Ovary (tissue), 9 donors: ENCODE measurements around the gene ANKRD65. TPM values are rescaled to one million over a fixed set of nuclear protein-coding genes. Genes with fewer than 3 reads are reported as not detected.

ENCODE experiments used
- DNase-seq, 5 donors: peaks; one replicate each; pipeline ENCODE4 v3.0.0-alpha.2; 2019 to 2020
- H3K27ac ChIP-seq, 2 donors: fragments of 200-600 bp; one replicate each; pipeline versions ENCODE4 v1.5.1 to v1.8.0; 2019 to 2022
- H3K27me3 ChIP-seq: fragments of 200-600 bp; one replicate; pipeline ENCODE4 v1.8.0; 2022
- H3K36me3 ChIP-seq: fragments of 200-600 bp; sonication (generic); one replicate; pipeline ENCODE4 v1.5.1; 2019
- H3K4me1 ChIP-seq: one replicate; pipeline ENCODE4 v1.8.1; 2013; ENCODE audit warnings: mild to moderate bottlenecking, moderate library complexity; ENCODE audit not compliant: insufficient read depth
- H3K4me3 ChIP-seq: fragments of 200-600 bp; sonication (generic); one replicate; pipeline ENCODE4 v1.5.1; 2017
- H3K9me3 ChIP-seq, 2 donors: fragments of 200-600 bp in 1 of 2; sonication (generic) in 1 of 2; one replicate each; pipeline versions ENCODE4 v1.5.1 to v1.8.1; 2013 to 2019; ENCODE audit warnings: mild to moderate bottlenecking in 1 of 2, moderate library complexity in 1 of 2
- EP300 ChIP-seq: sonication (generic); formaldehyde crosslinking; IDR thresholded peaks from one replicate; pipeline ENCODE4 v1.6.1; 2017; ENCODE audit warnings: antibody characterized with exemption
- POLR2A ChIP-seq: fragments of 450-650 bp; IDR thresholded peaks from one replicate; pipeline ENCODE4 v1.6.1; 2017; ENCODE audit warnings: antibody characterized with exemption, mild to moderate bottlenecking, moderate library complexity
- WGBS, 3 donors: extraction: QIAGEN DNeasy Blood & Tissue Kit in 1 of 3; methylation state at CpG; one replicate each; pipeline versions ENCODE4 v1.1.5 to v1.1.7; 2013 to 2017; 5-methylcytosine and 5-hydroxymethylcytosine counted together
- intact Hi-C, 4 donors: fragments of 100-400 bp; cut with DNase I; formaldehyde crosslinking; loops; one replicate each; pipeline versions ENCODE4 v1.11.0 to v1.15.1; 2022 to 2023
- polyA plus RNA-seq, 2 donors: library from polyadenylated mRNA; stranded (reverse); fragments of 200-250 nt in 1 of 2; fragments of 350-450 nt in 1 of 2; fragmentation: Illumina TruSeq in 1 of 2; extraction: RNeasy Lipid Tissue Mini Kit (QIAGEN cat#74804) in 1 of 2; gene quantifications; one replicate each; pipeline ENCODE4 v1.2.3, GENCODE V29; 2013 to 2014
- total RNA-seq, 7 donors: library from RNA; depleted of rRNA in 2 of 7; stranded (reverse); fragments of >200 nt in 2 of 7; fragmentation: NEBNext Ultra II Directional in 3 of 7; extraction: Animal tissue kit (Norgen Biotek cat#: 25700) in 3 of 7; gene quantifications; one replicate each; pipeline versions ENCODE4 v1.1.0 to v1.2.4, GENCODE V29; 2016 to 2023
- TF ChIP-seq, protein P1 (sequence below), 3 donors: fragments of 450-650 bp in 2 of 3; fragments of 200-600 bp in 1 of 3; IDR thresholded peaks; one replicate each; pipeline versions ENCODE4 v1.5.1 to v1.8.0; 2016 to 2022; ENCODE audit warnings: antibody characterized with exemption in 3 of 3, mild to moderate bottlenecking in 1 of 3
- donor health status: DM: no; HTN: no; CAD: no; lungs with moderate emphysema.
- donor health status: DM: no; HTN: no; CAD: no.
- donor health status: Bipolar disorder and iron deficiency.
- donor health status: DM: yes; HTN: yes; CAD: no.
- donor health status: DM: no; HTN: no; CAD: no.
- donor health status: DM: yes; HTN: yes; CAD: no.

The ANKRD65 gene
- total and polyA plus RNA-seq, 9 donors = 4.5 to 48.8 (median 13.3) TPM

DNA sequence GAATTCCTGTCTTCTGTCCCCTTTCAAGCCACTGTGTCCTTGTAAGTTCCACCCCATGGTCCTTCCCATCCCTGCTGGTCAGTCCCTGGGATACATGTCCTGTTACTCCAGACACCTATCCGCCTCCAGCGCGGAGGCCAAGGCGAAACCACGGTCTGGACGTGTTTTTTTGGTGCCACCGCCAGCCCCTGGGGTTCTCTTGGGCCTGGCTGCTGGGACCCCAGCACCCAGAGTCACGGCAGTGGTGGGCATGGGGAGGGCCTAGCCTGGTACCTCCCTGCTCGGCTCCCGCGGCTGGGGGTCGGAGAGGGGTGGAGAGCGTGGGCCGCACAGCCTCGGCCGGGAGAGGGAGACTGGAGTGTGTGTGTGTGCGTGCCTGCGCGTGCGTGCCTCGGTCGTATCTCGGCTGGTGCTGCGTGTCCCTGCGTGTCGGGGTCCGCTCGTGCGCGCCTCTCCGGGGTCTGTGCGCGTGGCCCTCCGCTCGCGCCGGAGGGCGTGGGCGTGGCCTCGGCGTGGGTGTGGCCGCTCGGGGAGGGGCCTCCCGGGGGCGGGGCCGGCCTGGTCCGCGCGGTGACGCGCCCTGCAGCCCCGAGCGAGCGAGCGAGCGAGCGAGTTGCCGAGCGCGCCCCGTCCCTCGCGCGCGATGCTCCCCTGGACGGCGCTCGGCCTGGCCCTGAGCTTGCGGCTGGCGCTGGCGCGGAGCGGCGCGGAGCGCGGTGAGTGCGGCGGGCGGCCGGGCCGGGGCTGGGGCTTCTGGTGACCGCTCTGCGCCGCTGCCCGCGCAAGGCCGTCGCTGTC is 14.2 kb upstream of the ANKRD65 start, which contains the start of gene VWA1:
VWA1 (plus strand) TSS at position 585 of the 798 bp plus-strand sequence; CDS start at position 644, 59 bp downstream.
- peaks cover 46% of the 10 kb centered on the region for H3K4me1 ChIP-seq
- H3K27me3 ChIP-seq = no peaks in the 10 kb centered on the region
- DNase-seq = peak; percentile 74 to 89 (median 84)
- TF ChIP-seq, protein P1, sequence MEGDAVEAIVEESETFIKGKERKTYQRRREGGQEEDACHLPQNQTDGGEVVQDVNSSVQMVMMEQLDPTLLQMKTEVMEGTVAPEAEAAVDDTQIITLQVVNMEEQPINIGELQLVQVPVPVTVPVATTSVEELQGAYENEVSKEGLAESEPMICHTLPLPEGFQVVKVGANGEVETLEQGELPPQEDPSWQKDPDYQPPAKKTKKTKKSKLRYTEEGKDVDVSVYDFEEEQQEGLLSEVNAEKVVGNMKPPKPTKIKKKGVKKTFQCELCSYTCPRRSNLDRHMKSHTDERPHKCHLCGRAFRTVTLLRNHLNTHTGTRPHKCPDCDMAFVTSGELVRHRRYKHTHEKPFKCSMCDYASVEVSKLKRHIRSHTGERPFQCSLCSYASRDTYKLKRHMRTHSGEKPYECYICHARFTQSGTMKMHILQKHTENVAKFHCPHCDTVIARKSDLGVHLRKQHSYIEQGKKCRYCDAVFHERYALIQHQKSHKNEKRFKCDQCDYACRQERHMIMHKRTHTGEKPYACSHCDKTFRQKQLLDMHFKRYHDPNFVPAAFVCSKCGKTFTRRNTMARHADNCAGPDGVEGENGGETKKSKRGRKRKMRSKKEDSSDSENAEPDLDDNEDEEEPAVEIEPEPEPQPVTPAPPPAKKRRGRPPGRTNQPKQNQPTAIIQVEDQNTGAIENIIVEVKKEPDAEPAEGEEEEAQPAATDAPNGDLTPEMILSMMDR (IDR thresholded peaks at IDR 0.05) = no peak
- TF ChIP-seq POLR2A (no peak), EP300 (no peak)
- peak within 1 kb of the TSS; percentile 42 to 96 for H3K27ac ChIP-seq
- no peaks in the 10 kb centered on the region for H3K36me3 ChIP-seq
- H3K4me3 ChIP-seq = peak within 1 kb of the TSS; percentile 49
- no peaks in the 10 kb centered on the region for H3K9me3 ChIP-seq
- intact Hi-C loops = no loop called here
- WGBS, 3 donors = 9 to 12% (median 11%) methylated on average over 60 to 89 of the region's 89 CpGs

GRCh38 chr1:1434824-1435105 is 13.7 kb upstream of the ANKRD65 start:
- WGBS, 3 donors = 66 to 80% (median 76%) methylated on average over 4 of the region's 4 CpGs
- peak overlapping the region; percentile 49 for H3K4me3 ChIP-seq
- no peaks in the 10 kb centered on the region for H3K36me3 ChIP-seq
- intact Hi-C loops = no loop called here
- no peak for DNase-seq
- no peaks in the 10 kb centered on the region for H3K9me3 ChIP-seq
- TF ChIP-seq EP300 = no peak
- TF ChIP-seq, protein P1 (IDR thresholded peaks at IDR 0.05) = no peak
- TF ChIP-seq POLR2A = no peak
- peaks cover 48% of the 10 kb centered on the region for H3K4me1 ChIP-seq
- H3K27ac ChIP-seq = peak overlapping the region; percentile 42 to 96
- H3K27me3 ChIP-seq = no peaks in the 10 kb centered on the region

DNA sequence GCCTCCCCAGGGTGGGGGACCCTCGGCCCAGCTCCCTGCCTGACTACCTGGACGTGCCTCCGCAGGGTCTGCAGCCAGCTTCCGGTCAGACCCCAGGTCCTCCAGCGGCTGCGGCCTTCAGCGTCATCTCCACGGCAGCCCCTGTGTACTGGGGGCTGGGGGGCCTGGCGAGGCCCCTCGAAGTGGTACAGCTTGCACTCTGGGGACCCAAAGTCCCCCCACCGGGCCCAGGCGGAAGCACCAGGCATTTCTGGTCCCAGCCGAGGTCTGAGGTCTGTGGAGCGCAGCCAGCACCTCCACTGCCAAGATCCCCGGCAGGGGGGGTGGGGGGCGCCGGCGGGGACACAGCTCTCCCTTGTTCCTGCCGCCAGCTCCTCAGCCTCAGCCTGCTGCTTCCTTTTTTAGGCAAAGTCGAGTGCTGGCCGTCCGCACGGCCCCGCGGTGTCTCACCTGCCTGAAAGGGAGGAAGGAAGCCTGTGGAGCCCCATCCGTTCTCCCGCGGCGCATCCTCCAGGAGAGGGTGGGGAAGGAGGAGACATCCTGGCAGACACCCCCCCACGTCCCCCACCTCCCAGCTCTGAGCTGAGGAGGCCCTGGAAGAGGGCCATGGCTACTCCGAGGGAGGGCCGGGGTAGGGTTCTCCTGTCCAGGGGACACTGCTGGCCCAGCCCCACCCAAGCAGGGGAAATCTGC is 13.2 kb upstream of the ANKRD65 start:
- intact Hi-C loops = no loop called here
- no peaks in the 10 kb centered on the region for H3K27me3 ChIP-seq
- WGBS, 3 donors = 13 to 21% (median 19%) methylated on average over 22 to 32 of the region's 32 CpGs
- DNase-seq = peak; percentile 78 to 89 (median 82)
- no peaks in the 10 kb centered on the region for H3K36me3 ChIP-seq
- TF ChIP-seq, protein P1 (IDR thresholded peaks at IDR 0.05) = peak in 1 of 3 donors; percentile 13
- TF ChIP-seq EP300 (no peak), POLR2A (no peak)
- H3K9me3 ChIP-seq = no peaks in the 10 kb centered on the region
- no peak overlapping the region for H3K4me3 ChIP-seq
- H3K27ac ChIP-seq = peak overlapping the region; percentile 83 to 96
- peaks cover 52% of the 10 kb centered on the region for H3K4me1 ChIP-seq

DNA sequence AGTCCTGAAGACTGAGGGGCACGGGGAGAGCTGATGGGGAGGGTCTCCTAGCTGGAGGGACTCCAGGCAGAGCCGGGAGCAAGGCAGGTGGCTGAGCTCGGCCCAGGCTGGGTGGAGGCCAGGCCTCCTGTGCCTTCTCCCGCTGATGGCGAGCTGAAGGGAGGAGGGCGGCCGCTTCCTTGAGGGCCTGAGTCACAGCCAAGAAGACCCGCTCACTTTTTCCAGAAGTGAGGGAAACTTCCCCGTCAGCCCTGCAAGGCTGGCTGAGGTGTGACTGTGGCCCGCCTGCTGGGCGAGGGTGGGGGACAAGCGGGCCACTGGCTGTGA is 12.7 kb upstream of the ANKRD65 start:
- TF ChIP-seq, protein P1 (IDR thresholded peaks at IDR 0.05) = no peak
- no peak for TF ChIP-seq POLR2A
- TF ChIP-seq EP300 = no peak
- 7 to 22% (median 10%) methylated on average over 9 to 12 of the region's 12 CpGs for WGBS, 3 donors
- DNase-seq = peak; percentile 61 to 72 (median 68)
- no peaks in the 10 kb centered on the region for H3K9me3 ChIP-seq
- peak overlapping the region; percentile 83 to 96 for H3K27ac ChIP-seq
- intact Hi-C loops = no loop called here
- no peaks in the 10 kb centered on the region for H3K27me3 ChIP-seq
- no peaks in the 10 kb centered on the region for H3K36me3 ChIP-seq
- H3K4me1 ChIP-seq = peaks cover 52% of the 10 kb centered on the region
- no peak overlapping the region for H3K4me3 ChIP-seq
